22Rv1 (cell line): ENCODE measurements around the gene KCNE3.

Experiments used
- CTCF ChIP-seq: fragments of 450-650 bp; IDR thresholded peaks from 2 replicates; pipeline ENCODE4 v1.5.1; 2017; ENCODE audit warnings: mild to moderate bottlenecking
- ZFX ChIP-seq: fragments of 450-650 bp; IDR thresholded peaks from 2 replicates; pipeline ENCODE4 v1.6.1; 2017; ENCODE audit warnings: antibody characterized with exemption, borderline replicate concordance

DNA sequence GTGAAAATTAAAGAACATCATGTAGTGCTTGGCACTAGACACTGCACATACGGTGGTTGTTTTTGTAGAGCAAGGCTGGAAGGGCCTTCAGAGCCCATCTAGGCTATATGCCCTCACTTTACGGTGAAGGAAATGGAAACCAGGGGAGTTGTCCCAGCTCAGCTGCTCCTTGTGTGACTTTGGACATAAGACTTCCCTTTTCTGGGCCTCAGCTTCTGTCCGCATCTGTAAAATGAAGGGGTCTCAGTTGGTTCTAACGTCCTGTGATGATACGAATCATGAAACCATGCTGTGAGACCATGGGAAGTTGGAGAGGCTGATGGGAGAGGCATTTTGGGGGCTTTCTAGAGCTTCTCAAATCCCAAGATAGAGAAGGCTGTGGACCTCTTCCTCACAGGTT lies 4.7 kb downstream of the KCNE3 start:
- TF ChIP-seq CTCF (no peak), ZFX (no peak)
